ENCODE data around the gene RBBP8NL.

- TF ChIP-seq NPAS2 (CRISPR knock-in tag; IDR thresholded peaks at IDR 0.05; ENCODE audit: borderline replicate concordance) (no peak), CTCF (IDR thresholded peaks at IDR 0.05) (no peak)
These were observed 19.9 kb downstream of the RBBP8NL start, which contains the start of gene CABLES2 for GRCh38 chr20:62407221-62407992.
